Frontal cortex (tissue), 1 donor: ENCODE measurements around the gene CABLES2. TPM values are rescaled to one million over a fixed set of nuclear protein-coding genes. Genes with fewer than 3 reads are reported as not detected.

Source experiments
- total RNA-seq: library from RNA; depleted of rRNA; stranded (reverse); fragments of >200 nt; gene quantifications from one replicate; pipeline ENCODE4 v1.2.3, GENCODE V29; 2014

The CABLES2 gene
- total RNA-seq, 1 donor from 2014 or later: 2.9 TPM

Other genes with a start within 250 kb of the CABLES2 start
- 17.5 TPM for gene MTG2, start 224.3 kb downstream of the CABLES2 start, total RNA-seq
- gene HRH3, start 187.0 kb downstream of the CABLES2 start, total RNA-seq: 0.82 TPM
- gene OSBPL2, start 168.8 kb downstream of the CABLES2 start, total RNA-seq: 42.4 TPM
- gene ADRM1, start 104.3 kb downstream of the CABLES2 start, total RNA-seq: 41.2 TPM
- 11.4 TPM for gene LAMA5, start 40.0 kb downstream of the CABLES2 start, total RNA-seq
- 821 TPM for gene RPS21, start 20.2 kb downstream of the CABLES2 start, total RNA-seq
- gene RBBP8NL, start 20.3 kb upstream of the CABLES2 start, total RNA-seq: not detected
- gene GATA5, start 68.7 kb upstream of the CABLES2 start, total RNA-seq: not detected
- gene SLCO4A1, start 235.2 kb upstream of the CABLES2 start, total RNA-seq: 1.6 TPM